Parathyroid adenoma (tissue), 2 donors: ENCODE measurements around the gene MPPED1.

ENCODE experiments used
- H2AFZ ChIP-seq: fragments of 300-600 bp; sonication (generic); one replicate; pipeline ENCODE4 v1.7.0; 2017; ENCODE audit warnings: antibody characterized with exemption, mild to moderate bottlenecking
- H3K27ac ChIP-seq: fragments of 300-600 bp; sonication (generic); one replicate; pipeline ENCODE4 v1.7.0; 2017
- H3K27me3 ChIP-seq: fragments of 300-600 bp; sonication (generic); one replicate; pipeline ENCODE4 v1.7.0; 2017; ENCODE audit warnings: low read length; ENCODE audit not compliant: control insufficient read depth, insufficient read depth
- H3K36me3 ChIP-seq: fragments of 300-600 bp; sonication (generic); one replicate; pipeline ENCODE4 v1.7.0; 2017; ENCODE audit warnings: low read length; ENCODE audit not compliant: control insufficient read depth, insufficient read depth
- H3K4me1 ChIP-seq: fragments of 300-600 bp; sonication (generic); one replicate; pipeline ENCODE4 v1.7.0; 2017; ENCODE audit warnings: control low read depth
- H3K4me2 ChIP-seq: fragments of 300-600 bp; sonication (generic); one replicate; pipeline ENCODE4 v1.7.0; 2017; ENCODE audit warnings: low read length
- H3K4me3 ChIP-seq: fragments of 300-600 bp; sonication (generic); one replicate; pipeline ENCODE4 v1.7.0; 2017; ENCODE audit warnings: low read depth, low read length
- H3K79me2 ChIP-seq: fragments of 300-600 bp; sonication (generic); one replicate; pipeline ENCODE4 v1.7.0; 2017; ENCODE audit warnings: control low read depth
- H3K9ac ChIP-seq: fragments of 300-600 bp; sonication (generic); one replicate; pipeline ENCODE4 v1.7.0; 2017; ENCODE audit warnings: mild to moderate bottlenecking
- H3K9me3 ChIP-seq: fragments of 300-600 bp; sonication (generic); one replicate; pipeline ENCODE4 v1.7.0; 2017; ENCODE audit warnings: low read length; ENCODE audit not compliant: control insufficient read depth
- TF ChIP-seq, protein P1 (sequence below): fragments of 300-600 bp; sonication (generic); IDR thresholded peaks from one replicate; pipeline ENCODE4 v1.7.0; 2017; ENCODE audit warnings: antibody characterized with exemption, mild to moderate bottlenecking
- donor health status: primary hyperparathyroidism.

MPPED1 gene

DNA sequence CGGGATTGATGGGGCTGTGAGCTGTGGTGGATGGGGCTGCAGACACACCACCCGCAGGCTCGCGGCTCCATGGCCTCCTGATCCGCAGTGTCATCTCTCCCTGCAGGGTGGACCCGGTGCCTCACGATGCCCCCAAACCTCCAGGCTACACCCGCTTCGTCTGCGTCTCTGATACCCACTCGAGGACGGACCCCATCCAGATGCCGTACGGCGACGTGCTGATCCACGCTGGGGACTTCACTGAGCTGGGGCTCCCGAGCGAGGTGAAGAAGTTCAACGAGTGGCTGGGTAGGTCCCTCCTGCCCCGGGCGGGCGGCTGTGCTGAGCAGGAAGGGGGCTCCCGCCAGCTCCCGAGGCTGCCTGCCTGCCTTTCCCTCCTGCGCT, 23.1 kb downstream of the MPPED1 start:
- Histone ChIP-seq H3K9me3 (no peaks in the 10 kb centered on the region), H3K27ac (no peak overlapping the region), H3K4me1 (no peaks in the 10 kb centered on the region), H2AFZ (no peak overlapping the region), H3K27me3 (no peaks in the 10 kb centered on the region), H3K4me3 (no peak overlapping the region), H3K9ac (no peak overlapping the region), H3K36me3 (no peaks in the 10 kb centered on the region), H3K79me2 (no peaks in the 10 kb centered on the region), H3K4me2 (no peak overlapping the region)
- TF ChIP-seq, protein P1, sequence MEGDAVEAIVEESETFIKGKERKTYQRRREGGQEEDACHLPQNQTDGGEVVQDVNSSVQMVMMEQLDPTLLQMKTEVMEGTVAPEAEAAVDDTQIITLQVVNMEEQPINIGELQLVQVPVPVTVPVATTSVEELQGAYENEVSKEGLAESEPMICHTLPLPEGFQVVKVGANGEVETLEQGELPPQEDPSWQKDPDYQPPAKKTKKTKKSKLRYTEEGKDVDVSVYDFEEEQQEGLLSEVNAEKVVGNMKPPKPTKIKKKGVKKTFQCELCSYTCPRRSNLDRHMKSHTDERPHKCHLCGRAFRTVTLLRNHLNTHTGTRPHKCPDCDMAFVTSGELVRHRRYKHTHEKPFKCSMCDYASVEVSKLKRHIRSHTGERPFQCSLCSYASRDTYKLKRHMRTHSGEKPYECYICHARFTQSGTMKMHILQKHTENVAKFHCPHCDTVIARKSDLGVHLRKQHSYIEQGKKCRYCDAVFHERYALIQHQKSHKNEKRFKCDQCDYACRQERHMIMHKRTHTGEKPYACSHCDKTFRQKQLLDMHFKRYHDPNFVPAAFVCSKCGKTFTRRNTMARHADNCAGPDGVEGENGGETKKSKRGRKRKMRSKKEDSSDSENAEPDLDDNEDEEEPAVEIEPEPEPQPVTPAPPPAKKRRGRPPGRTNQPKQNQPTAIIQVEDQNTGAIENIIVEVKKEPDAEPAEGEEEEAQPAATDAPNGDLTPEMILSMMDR = no peak

DNA sequence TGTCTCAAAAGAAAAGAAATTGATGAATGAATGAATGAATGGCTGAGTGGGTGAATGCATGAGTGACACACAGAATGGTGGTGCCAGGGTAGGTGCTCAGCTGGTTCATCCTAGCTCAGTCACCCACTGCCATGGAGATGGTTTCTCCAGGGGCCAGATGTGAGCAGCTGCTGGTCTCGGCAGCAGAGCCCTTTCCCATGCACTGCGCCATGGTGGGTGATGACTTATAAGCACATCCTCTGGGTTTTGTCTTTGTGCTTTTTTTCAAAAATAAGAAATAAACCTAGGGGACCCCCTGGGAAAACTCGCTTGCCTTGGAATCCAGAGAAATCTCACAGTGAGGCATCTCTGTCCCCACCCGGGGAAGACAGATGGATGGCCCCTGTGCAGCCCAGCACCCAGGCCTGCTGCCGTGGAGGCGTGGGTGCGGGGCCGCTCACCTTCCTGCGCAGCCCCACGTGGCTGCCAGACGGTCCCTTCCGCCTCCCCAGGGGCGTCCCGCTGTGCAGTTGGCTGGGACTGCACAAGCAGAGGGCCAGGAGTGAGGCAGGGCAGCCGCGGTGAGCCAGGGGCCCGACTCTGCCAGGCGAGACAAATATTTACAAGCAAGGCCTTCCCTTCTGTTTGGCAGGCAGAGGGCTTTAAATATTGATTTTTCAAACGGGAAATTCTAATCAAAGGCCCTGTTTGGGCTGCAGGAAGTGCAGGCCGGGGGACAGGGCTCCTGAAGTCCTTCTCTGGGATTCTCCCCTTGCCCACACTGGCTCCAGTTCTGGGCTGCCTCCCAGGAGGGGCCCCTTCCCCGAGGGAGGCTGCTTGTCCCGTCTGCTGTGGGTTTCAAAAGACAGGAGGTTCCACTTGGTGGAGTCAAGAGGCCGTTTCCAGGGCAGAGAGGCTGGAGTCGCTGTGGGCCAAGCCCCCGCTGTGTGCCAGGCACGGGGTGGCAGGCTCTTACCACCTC, 24.3 kb downstream of the MPPED1 start:
- no peak overlapping the region for H3K9ac ChIP-seq
- no peak overlapping the region for H3K27ac ChIP-seq
- H3K4me3 ChIP-seq = no peak overlapping the region
- H3K27me3 ChIP-seq = no peaks in the 10 kb centered on the region
- H3K79me2 ChIP-seq = no peaks in the 10 kb centered on the region
- no peaks in the 10 kb centered on the region for H3K36me3 ChIP-seq
- no peaks in the 10 kb centered on the region for H3K4me1 ChIP-seq
- H3K4me2 ChIP-seq = no peak overlapping the region
- H2AFZ ChIP-seq = no peak overlapping the region
- no peaks in the 10 kb centered on the region for H3K9me3 ChIP-seq
- TF ChIP-seq, protein P1 = no peak

DNA sequence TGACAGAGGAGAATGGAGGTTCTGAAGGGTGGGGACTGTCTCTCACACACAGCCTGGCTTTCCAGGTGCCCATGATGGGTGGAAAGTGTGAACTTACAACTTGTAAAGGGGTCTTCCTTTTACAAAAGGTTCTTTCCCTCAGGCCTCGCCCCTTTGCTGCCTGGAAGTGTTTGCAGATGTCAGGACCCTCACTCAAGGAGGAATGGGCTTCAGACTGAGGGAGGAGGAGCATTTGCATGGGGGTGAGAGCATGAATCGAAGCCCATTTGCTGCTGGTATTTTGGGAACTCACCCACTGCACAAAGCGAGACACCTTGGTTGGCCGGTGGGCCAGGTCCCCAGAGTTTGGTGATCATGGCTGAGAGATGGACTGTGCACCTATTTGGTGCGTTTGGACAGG, 25.1 kb downstream of the MPPED1 start:
- Histone ChIP-seq H3K4me1 (no peaks in the 10 kb centered on the region), H3K79me2 (no peaks in the 10 kb centered on the region), H3K36me3 (no peaks in the 10 kb centered on the region), H3K9ac (no peak overlapping the region), H3K4me3 (no peak overlapping the region), H2AFZ (no peak overlapping the region), H3K27me3 (no peaks in the 10 kb centered on the region), H3K27ac (no peak overlapping the region), H3K9me3 (no peaks in the 10 kb centered on the region), H3K4me2 (no peak overlapping the region)
- TF ChIP-seq, protein P1 = no peak

DNA sequence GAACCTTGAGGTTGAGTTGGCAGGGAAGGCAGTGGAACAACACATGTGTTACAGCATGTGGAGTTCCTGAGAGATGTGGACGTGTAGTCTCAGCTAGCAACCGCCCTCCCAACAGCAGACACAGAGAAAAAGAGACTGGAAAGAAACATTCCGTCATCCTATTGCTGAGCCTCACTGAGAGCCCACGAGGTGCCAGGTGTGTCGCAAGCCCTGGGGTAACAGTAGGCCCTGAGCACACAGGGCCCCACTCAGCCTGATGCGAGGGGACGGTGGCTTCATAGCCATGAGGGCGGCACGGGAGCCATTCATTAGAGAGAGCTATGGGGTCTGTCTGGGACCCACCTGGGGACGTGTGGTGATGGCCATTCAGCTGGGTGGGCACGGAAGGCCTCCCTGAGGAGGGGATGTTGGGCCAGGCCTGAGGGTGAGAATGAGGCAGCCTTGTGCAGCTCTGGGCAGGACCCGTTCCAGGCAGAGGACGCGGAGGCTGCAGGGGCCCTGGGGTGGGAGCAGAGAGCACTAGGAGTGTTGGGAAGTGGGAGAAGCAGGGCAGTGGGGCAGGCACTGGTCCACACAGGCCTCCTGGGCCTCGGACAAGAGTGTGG, 26.2 kb downstream of the MPPED1 start:
- H2AFZ ChIP-seq = no peak overlapping the region
- H3K27me3 ChIP-seq = no peaks in the 10 kb centered on the region
- no peak overlapping the region for H3K27ac ChIP-seq
- TF ChIP-seq, protein P1 = no peak
- no peak overlapping the region for H3K4me3 ChIP-seq
- no peak overlapping the region for H3K9ac ChIP-seq
- H3K4me2 ChIP-seq = no peak overlapping the region
- no peaks in the 10 kb centered on the region for H3K79me2 ChIP-seq
- no peaks in the 10 kb centered on the region for H3K4me1 ChIP-seq
- no peaks in the 10 kb centered on the region for H3K9me3 ChIP-seq
- no peaks in the 10 kb centered on the region for H3K36me3 ChIP-seq
